NCI-H2196 (cell line): ENCODE results near the gene KCNQ1OT1.

Experiments
- DNase-seq: peaks from one replicate; lab custom pipeline; 2025; ENCODE audit not compliant: unreplicated experiment; lab: John Stamatoyannopoulos, UW

Gene KCNQ1OT1

DNA sequence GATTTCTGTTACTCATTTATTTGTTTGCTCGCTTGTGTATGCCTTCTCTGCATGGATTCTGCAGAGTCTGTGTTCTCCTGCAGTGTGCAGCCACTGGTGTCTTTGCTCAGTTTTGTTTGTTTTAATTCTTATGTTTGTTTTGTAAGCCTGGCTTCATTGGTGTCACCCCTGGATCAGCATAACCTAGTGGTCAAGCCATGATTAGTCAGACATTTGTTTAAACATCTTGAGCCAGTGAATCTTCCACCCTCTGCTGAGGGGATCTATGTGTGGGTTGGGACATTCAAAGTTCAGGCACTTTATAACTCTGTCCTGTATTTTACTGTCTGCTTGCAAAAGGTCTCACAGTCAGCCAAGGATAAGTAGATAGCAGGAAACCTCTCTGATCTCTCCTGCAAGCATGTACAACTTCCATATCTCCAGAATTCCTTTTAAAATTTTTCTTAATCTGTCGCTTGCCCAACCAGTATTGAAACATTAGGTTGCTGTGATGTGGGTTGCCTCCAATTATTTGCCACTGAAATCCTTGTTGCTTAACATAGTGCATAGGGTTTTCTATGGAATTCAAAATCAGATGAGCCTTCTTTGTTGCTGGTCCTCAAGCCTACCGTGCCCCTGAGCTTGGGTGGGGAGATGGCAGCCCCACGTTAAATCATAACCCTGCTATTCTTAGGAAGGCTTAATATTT is 86.8 kb downstream of the KCNQ1OT1 start:
- no peak for DNase-seq

DNA sequence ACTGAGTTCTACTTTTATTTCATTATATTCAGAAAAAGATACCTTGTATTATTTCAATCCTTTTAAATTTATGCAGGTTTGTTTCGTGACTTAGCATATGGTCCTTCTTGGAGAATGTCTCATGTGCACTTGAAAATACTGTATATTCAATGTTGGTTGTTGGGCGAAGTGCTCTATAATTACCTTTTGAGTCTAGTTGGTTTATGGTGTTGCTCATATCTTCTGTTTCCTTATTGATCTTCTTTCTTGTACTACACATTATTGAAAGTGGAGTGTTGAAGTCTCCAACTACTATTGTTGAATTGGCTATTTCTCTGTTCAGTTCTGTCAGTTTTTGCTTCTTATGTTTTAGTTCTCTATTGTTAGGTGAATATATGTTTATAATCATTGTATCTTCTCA is 90.4 kb downstream of the KCNQ1OT1 start:
- DNase-seq = no peak

DNA sequence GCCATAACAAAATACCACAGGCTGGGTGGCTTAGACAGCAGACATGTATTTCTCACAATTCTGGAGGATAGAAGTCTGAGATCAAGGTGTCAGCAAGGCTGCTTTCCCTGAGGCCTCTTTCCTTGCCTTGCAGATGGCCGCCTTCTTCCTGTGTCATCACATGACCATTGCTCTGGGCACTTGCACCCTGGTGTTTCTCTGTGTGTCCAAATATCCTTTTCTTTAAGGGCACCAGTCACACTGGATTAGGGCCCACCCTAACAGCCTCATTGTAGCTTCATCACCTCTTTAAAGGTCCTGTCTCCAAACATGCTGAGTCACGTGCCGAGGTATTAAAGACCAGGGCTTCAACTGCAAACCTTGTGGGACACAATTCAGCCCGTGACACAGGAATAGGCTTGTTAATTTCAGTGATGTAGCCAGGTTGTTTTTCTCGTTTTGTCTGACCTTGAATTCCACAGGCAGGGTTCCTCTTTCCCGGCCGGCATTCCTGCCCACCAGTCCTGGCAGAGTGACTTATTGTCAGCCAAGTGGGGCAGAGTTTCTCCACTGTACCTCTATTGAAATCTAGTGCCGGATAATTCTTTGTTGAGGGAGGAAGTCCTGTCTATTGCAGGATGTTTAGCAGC is 100.1 kb downstream of the KCNQ1OT1 start:
- no peak for DNase-seq

DNA sequence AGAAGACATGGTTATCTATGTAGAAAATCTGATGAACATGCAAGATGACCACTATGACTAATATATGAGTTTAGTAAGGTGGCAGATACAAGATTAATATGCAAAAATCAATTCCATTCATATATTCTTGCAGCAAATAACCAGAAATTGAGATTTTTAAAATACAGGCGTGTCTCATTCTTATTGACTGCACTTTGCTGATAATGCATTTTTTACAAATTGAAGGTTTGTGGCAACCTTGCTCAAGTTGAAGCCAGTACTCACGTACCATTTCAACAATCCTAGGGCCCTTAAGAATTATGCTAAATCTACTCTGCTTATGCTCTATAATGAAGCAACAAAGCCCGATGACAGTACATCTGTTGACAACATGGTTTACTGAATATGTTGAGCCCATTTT is 104.6 kb downstream of the KCNQ1OT1 start:
- no peak for DNase-seq

DNA sequence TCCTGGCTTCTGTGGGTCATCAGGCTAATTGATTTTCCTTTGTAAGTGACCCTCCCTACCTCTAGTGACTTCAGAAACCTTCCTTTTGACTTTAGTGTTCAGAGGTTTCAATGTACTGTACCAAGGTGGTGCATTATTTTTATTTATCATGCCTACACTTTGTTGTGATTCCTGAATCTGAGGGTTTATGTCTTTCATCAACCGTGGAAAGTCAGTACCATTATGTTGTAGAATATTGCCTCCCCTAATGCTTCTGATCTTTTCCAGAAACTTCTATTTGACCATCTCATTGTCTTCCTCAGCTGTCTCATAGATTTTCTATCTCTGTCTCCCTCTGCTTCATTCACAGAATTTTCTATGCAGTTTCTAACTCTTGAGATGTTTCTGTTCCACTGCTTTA is 105.5 kb downstream of the KCNQ1OT1 start:
- no peak for DNase-seq

DNA sequence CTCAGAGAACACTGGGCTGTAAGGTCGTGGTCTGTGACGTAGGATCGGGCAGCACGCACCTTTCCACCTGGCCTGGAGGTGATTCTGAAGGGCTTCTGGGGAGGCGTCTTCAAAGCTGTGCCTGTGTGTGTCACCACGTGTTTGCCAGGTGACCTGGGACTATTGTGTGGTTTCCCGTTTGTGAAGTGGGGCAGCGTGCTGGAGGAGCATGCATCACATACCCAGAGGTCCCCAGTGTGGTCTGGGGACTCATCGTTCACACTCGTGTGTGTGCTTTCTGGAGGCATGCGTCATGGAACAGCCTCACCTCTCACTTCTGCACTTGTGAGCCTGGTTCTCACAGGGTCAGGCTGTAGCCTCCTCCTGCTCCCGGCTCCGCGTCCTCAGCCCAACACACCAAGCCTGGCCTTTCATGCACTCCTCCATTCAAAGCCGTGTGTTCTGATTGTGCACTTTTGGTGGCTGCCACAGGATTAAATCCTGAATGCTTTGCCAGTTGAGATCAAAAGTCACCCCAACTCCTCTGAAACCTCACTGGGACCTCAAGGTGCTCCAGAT is 106.3 kb downstream of the KCNQ1OT1 start:
- no peak for DNase-seq

DNA sequence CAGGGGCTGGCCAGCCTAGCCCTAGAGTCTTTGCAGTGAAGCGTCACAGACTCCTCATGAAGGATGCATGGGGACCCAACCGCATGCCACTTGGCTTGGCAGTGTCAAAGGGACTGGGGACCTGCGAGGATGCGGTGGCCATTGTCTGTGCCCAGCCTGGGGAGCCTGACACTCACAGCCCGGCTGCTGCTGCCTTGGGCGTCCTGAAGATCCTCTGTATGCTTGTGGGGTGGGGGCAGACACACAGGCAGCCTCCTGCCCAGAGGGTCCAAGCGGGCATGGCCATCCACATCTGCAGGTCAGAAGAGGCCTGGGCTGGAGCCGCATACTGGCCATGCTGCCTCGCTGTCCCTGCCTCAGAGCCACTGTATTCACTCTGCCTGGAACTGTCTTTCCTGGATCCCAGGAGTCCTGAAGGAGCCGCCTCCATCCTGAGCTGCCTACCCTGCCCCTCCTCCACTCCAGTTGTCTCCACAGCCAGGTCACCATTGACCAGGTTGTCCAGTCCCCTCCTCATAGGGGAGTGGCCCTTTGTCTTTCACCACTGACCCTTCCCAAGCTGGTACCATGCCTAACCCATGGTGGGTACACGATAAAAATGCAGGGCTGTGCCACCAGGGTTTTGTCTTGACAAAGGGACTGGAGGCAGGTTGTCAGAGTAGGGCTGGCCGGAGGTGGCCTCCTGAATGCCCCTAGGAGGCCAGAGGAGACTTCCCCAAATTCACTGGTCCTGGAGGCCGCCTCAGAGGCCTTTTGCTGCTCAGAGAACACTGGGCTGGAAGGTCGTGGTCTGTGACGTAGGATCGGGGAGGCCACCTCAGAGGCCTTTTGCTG is 107.0 kb downstream of the KCNQ1OT1 start:
- no peak for DNase-seq

DNA sequence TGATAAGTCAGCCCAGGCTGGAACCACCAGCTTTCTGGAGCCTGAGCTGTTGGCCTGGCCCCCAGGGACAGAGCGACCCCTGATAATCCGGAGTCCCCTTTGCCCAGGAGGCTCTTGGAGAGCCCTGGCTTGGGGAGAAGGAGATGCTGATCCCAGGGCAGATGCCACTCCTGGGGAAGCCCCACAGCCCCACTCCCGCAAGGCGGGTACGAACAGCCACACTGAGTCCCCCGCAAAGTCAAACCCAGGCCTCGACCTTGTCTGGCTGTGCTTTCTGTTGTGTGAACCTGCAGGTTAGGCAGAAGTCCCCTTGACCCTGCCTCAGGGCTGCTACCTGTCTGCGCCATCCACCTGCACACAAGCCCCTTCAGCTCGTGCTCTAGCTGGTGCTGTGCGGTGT is 108.0 kb downstream of the KCNQ1OT1 start:
- no peak for DNase-seq

DNA sequence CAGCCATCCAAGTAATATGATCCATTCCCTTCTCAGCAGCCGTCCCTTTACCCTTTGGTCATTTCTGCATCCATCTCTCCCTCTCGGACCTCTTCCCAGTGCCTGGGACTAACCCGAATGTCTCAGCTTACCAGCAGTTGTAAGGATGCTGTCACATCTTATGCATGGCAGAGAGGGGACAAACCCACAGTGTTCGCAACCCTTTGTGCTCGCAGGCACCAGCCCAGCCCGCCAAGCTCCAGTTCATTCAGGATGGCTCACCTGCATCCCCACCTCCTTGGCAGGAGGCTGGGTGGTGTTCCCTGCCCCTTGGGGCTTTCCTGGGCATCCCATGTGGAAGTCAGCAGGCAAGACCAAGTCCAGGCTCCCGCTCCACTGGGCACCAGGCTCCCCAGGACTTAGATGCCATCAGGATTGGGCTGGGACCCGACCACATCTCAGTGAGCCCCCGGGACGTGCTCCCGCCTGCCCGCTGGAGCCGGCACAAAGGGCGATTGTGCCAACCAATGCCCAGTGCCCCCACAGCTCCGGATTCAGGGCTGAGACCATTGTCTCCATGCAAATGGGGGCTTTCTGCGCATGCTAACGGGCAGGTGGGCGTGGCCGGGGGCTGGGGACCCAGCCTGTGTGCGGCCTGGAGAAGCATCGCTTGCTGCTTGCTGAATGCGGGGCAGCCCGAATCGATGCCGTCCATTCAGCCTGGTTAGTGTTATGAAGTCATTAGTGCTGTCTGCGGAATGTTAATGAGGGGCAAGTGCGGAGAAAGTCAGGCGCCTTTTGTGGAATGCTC is 108.6 kb downstream of the KCNQ1OT1 start:
- DNase-seq = no peak

DNA sequence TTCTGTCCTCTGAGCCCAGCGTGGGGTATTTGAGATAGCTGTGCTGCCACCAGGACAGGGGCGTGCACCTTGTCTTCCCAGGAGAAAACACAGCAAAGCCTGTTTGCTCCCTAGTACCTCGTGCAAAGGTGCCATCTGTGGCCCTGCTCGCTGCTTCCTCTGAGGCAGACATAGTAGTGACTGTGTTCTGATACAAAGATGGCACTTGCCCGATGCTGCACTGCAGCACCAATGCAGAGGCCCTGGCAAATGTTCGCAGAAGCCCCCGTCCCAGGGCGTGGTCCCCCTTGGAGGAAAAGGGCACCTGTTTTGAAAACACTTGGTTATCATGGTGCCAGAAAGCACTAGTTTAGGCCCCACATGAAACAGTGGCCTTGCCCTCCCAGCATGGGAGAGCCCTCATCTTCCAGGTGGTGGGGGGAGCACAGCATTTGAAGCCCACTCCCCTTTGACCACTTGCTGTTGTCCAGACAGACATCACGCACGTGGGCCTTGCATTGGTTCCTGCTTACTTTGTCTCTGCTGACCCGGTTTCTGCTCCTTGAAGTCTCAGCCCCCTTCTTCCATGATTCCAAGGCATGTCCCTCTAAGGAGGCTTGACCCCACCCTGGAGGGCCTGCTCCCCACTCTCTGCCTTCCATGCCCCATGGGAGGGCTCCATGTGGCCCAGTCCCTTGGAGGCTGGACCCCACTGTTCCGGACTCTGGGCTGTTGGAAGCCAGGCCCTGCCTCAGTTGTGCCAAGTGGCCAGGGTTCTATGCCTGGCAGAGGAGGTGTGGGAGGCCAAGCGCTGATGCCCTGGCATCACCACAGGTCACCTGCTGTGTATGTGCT is 109.4 kb downstream of the KCNQ1OT1 start:
- no peak for DNase-seq

DNA sequence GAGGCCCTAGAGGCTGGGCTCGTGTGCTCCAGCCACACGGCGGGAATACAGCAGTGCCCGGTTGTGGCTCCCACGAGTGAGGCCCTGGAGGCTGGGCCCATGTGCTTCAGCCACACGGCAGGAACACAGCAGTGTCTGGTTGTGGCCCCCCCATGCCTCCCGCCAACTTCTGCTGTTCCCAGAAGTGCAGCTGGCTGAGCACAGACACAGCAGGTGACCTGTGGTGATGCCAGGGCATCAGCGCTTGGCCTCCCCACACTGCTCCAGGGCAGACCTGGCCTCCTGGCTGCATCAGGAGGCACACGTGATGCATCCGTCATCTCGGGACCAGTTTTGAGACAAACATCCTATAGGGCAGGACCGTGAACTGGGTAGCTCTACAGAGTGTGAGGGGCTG is 110.3 kb downstream of the KCNQ1OT1 start:
- DNase-seq = no peak

DNA sequence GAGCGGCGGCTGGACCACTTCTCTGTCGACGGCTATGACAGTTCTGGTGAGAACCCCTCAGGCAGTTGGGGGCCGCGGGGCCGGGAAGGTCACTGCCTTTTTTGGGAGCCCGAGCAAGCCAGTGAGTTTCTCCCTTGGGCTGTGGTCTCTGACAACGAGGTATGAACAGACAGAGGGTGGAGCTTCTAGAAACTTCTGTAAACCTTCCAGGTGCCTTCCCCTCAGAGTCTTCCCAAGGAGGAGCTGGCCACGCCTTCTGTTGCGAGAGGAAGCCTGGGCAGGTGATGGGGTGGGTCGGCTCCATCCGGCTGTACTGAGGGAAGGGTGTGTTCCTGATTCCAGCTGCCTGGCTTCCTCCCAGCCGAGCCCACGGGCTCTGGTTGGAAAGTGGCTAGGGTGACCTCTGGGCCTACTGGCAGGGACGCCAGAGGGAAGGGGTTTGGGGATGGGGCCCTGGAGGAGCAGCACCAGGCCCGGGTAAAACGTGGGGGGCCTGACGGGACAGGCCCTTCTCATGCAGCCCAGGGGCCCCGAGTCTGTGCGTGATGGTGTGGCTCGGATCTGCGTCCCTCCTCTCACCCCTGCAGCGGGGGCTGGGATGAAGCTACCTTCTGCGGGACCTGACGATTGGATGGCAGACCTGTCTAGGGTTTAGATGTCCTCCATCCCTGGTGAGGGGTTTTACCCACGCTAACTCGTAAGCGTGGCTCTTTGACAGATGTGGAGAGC is 110.8 kb downstream of the KCNQ1OT1 start:
- DNase-seq = no peak

DNA sequence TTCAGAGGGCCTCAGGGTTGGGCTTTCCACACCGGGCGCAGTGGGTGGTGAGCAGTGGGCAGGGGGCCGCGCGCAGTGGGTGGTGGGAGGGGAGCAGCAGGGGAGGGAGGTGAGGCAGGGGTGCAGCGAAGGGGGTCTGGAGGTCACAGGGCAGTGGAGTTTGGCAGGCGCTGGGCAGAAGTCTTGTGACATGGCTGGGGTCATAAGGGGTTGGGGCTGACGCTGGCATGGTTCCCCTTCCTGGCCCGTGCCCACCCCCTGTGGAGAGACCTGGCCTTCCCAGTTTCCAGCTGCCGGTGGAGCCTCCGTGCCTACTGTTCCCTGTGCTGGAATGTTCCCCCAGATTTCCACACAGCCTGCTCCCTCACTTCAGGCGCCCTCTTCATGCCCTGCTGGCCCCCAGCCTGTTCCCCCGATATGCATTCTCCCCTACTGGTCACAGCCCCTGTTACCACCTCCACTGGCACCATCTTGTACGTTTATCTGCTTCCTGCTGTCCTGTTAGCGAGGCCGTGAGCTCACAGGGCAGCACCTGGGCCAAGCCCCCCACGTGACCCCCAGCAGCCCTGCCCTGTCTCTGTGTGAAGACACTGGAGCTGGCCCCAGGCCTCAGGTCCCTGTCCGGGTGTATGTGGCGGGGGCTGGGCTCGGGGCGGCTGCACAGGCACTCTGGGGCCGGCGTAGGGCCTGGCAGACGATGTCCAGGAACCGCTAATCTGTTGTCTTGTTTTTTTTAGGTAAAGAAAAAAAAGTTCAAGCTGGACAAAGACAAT is 111.6 kb downstream of the KCNQ1OT1 start:
- DNase-seq = no peak

DNA sequence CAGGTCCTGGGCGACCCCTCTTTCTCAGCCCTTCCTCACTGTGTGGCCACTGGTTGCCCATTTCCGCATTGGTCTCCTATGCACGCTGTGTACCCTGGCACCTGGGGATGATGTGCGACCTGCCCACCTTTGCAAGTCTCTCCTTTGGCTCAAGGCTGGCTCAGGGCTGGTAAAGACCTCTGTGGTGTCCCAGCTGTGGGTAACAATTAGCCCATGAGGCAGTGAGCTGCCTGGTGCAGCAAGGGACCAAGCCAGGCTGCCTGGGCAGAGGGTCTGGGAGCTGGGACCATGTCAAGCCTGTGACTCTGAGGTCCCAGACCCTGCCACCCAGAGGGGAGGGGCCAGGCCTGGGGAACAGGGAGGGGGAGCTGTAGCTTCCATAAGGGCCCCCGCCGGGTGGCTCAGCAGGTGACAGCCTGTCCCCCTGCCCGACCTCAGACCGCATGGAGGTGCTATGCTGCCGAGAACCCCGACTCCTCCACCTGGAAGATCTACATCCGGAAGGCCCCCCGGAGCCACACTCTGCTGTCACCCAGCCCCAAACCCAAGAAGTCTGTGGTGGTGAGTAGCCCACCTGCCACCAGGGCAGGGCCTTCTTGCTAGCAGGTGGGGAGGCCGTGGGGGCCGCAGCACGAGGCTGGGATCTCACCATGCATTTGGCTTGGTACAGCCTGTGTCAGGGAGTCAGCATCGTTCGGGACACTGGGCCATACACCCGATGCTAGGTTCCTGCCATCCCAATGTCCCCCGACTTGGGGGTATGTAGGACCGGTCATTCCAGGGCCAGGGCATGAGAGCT is 112.5 kb downstream of the KCNQ1OT1 start:
- no peak for DNase-seq

DNA sequence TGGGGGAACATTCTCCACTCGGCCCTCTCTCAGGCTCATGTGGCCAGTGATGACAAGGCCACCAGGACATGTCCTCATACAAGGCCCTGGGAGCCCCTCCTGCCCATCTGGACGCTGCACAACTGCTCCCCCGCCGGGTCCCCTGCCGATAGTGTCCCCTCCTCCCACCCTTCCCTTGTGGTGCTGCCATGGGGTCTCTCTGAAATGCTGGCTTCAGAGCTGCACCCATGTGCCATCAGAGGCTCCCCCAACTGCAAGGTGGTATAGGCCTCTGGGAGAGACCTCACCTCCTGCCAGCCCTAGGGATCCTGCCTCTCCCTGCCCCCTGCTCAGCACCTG is 113.0 kb downstream of the KCNQ1OT1 start:
- no peak for DNase-seq

DNA sequence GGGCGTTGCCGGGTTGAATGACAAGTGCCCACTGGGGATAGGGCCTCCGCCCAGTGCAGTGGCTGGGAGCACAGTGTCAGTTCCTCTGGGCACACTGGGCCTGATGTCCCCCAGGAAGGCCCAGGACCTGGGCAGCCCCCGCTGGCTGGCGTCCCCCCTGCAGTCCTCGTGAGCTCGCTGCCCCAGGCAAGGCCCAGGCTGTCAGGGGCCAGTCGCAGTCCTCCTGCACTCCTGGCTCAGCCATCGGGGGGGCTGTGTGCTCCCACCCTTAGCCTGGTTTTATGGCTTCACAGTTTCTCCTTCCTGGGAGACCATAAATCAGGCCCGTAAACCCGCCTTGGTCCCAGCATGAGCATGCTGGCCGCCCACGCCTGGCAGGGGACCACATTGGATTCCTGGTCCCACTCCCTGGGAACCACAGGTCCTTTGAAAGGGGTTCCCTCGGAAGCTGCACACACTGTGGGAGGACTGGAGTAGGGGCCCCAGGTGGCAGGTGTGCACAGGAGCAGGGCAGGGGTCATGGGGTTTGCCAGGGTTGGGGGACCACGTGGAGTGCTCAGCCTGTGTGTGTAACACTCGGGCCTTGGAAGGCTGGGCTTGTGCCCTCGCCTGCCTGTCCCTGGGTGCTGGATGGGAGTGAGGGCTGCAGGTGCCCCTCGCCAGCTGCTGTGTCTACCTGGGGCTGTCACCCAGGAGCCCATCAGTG is 113.6 kb downstream of the KCNQ1OT1 start:
- no peak for DNase-seq

DNA sequence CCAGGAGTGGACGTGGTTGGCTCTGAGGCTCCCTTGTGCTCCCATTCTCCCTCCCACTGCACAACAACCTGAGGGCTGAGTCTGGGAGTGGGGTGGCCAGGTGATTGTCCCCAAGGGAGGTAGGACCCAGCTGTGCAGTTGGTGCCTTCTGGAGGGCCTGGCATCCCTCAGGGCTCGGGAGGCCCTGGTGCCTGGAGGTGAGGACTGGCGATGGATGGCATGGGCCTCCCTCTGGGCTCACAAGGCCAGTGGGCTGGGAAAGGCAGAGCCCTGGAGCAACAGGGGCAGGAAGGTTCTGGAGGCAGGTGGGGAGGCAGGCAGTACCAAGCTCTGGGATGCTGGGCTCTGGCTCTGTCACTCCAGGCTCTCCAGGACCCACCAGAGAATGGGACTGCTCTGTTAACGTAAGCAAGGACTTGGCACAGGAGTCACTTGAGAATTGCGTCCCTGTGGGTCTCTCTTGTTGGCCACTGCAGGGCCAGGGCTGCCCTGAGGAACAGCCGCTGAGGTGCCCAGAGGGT is 114.2 kb downstream of the KCNQ1OT1 start:
- DNase-seq = no peak
